Measurements from ENCODE around the gene HOXD12. TPM values are rescaled to one million over a fixed set of nuclear protein-coding genes. Genes with fewer than 3 reads are reported as not detected.

HOXD12 gene
- total RNA-seq, 1 donor from 2014 or later = not detected

- peak; percentile 45 for DNase-seq (ENCODE audit: low spot score)
Observed at GRCh38 chr2:176147210-176147799, 47.7 kb downstream of the HOXD12 start.

GRCh38 chr2:176147800-176148496 is 48.4 kb downstream of the HOXD12 start:
- peak; percentile 76 for DNase-seq (ENCODE audit: low spot score)

GRCh38 chr2:176148751-176149421 is 49.3 kb downstream of the HOXD12 start:
- no peak for DNase-seq (ENCODE audit: low spot score)

- peak; percentile 68 for DNase-seq (ENCODE audit: low spot score)
Observed at GRCh38 chr2:176149481-176149938, 49.9 kb downstream of the HOXD12 start.

GRCh38 chr2:176149939-176150583 is 50.5 kb downstream of the HOXD12 start:
- DNase-seq (ENCODE audit: low spot score) = peak; percentile 67

GRCh38 chr2:176150584-176151441 is 51.2 kb downstream of the HOXD12 start:
- DNase-seq (ENCODE audit: low spot score) = peak; percentile 81

- DNase-seq (ENCODE audit: low spot score) = peak; percentile 73
Observed at GRCh38 chr2:176151442-176152287, 52.1 kb downstream of the HOXD12 start, which contains the start of gene HOXD4. Gene HOXD4, plus strand, starts transcription at chr2:176151550. Its CDS starts 84 bp downstream, at chr2:176151634.

Small RNA genes within 50 kb of the gene (microRNA-seq; reads per million reads assigned to microRNA genes)
- gene MIR10B (ENCODE audit: borderline number of aligned reads) = 62,593 reads per million, percentile 98 among the genes with 10 or more reads in this experiment

Other genes starting within 250 kb of the HOXD12 start
- gene LNPK, start 97.5 kb upstream of the HOXD12 start, total RNA-seq = 57.0 TPM
- not detected for gene EVX2, start 15.8 kb upstream of the HOXD12 start, total RNA-seq
- gene HOXD13, start 7.1 kb upstream of the HOXD12 start, total RNA-seq = 1.1 TPM
- 1.2 TPM for gene HOXD11, start 7.5 kb downstream of the HOXD12 start, total RNA-seq
- gene HOXD10, start 17.0 kb downstream of the HOXD12 start, total RNA-seq = 1.7 TPM
- gene HOXD9, start 22.9 kb downstream of the HOXD12 start, total RNA-seq = 6.1 TPM
- 13.3 TPM for gene HOXD8, start 29.9 kb downstream of the HOXD12 start, total RNA-seq
- 4.1 TPM for gene HOXD4, start 51.8 kb downstream of the HOXD12 start, total RNA-seq
- 5.3 TPM for gene HOXD3, start 57.5 kb downstream of the HOXD12 start, total RNA-seq
- gene HOXD1, start 88.9 kb downstream of the HOXD12 start, total RNA-seq = 1.1 TPM
- 18.8 TPM for gene MTX2, start 169.6 kb downstream of the HOXD12 start, total RNA-seq